ENCODE measurements around the gene TAS1R3.
"Not testable (repeated sequence)": the region's sequence is repeated elsewhere in the genome, so short reads cannot be mapped to it uniquely, and the experiment has no call there.

Gene TAS1R3

GRCh38 chr1:1309251-1310108 lies 21.6 kb upstream of the TAS1R3 start:
- DNase-seq, result peak; percentile 18

- DNase-seq, result no peak
These were observed 21.0 kb upstream of the TAS1R3 start for GRCh38 chr1:1310109-1310385.

- DNase-seq, result no peak
These were observed 20.5 kb upstream of the TAS1R3 start for GRCh38 chr1:1310476-1311053.

GRCh38 chr1:1311107-1312104 lies 19.7 kb upstream of the TAS1R3 start:
- DNase-seq, result no peak

GRCh38 chr1:1312450-1313314 lies 18.4 kb upstream of the TAS1R3 start:
- DNase-seq, result no peak

GRCh38 chr1:1313500-1314236 lies 17.4 kb upstream of the TAS1R3 start:
- no peak for DNase-seq

GRCh38 chr1:1314237-1314586 lies 16.9 kb upstream of the TAS1R3 start:
- no peak for DNase-seq

- DNase-seq, result no peak
These were observed 16.3 kb upstream of the TAS1R3 start for GRCh38 chr1:1314678-1315335.

GRCh38 chr1:1315435-1315954 lies 15.6 kb upstream of the TAS1R3 start:
- DNase-seq, result no peak

GRCh38 chr1:1316199-1316598 lies 14.9 kb upstream of the TAS1R3 start:
- DNase-seq, result not testable (repeated sequence)

- DNase-seq, result no peak
These were observed 13.7 kb upstream of the TAS1R3 start for GRCh38 chr1:1317420-1317819.

GRCh38 chr1:1318131-1318652 lies 12.9 kb upstream of the TAS1R3 start:
- no peak for DNase-seq

GRCh38 chr1:1318777-1319645 lies 12.1 kb upstream of the TAS1R3 start:
- no peak for DNase-seq

GRCh38 chr1:1319646-1319941 lies 11.5 kb upstream of the TAS1R3 start:
- DNase-seq, result no peak

GRCh38 chr1:1320666-1321448 lies 10.2 kb upstream of the TAS1R3 start:
- no peak for DNase-seq

- no peak for DNase-seq
These were observed 9.6 kb upstream of the TAS1R3 start for GRCh38 chr1:1321477-1321876.

GRCh38 chr1:1322418-1322817 lies 8.7 kb upstream of the TAS1R3 start:
- no peak for DNase-seq

GRCh38 chr1:1322952-1323351 lies 8.1 kb upstream of the TAS1R3 start:
- no peak for DNase-seq

GRCh38 chr1:1324084-1324523 lies 7.0 kb upstream of the TAS1R3 start:
- DNase-seq, result no peak
